ENCODE measurements around the gene ACAP3.

DNA sequence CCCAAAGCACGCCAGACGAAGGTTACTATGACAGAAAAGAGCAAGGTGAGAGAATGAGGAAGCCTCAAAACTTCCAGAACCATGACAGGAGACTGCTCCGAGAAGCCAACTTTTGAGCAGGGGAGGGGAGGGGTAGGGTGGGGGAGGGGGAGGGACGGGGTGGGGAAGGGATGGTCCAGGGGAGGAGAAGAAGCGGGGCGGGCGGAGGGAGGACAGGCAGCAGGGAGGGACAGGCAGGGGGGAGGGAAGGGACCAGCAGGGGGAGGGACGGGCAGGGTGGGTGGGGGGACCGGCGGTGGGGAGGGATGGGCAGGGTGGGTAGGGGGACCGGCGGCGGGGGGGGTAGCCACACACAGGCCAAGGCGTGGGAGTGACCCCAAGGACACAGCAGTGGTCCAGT, 14.7 kb upstream of the ACAP3 start:
- TF ChIP-seq, protein P1, sequence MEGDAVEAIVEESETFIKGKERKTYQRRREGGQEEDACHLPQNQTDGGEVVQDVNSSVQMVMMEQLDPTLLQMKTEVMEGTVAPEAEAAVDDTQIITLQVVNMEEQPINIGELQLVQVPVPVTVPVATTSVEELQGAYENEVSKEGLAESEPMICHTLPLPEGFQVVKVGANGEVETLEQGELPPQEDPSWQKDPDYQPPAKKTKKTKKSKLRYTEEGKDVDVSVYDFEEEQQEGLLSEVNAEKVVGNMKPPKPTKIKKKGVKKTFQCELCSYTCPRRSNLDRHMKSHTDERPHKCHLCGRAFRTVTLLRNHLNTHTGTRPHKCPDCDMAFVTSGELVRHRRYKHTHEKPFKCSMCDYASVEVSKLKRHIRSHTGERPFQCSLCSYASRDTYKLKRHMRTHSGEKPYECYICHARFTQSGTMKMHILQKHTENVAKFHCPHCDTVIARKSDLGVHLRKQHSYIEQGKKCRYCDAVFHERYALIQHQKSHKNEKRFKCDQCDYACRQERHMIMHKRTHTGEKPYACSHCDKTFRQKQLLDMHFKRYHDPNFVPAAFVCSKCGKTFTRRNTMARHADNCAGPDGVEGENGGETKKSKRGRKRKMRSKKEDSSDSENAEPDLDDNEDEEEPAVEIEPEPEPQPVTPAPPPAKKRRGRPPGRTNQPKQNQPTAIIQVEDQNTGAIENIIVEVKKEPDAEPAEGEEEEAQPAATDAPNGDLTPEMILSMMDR (conservative IDR thresholded peaks at IDR 0.05; ENCODE audit: low read depth in 2 of 2) = no peak
- TF ChIP-seq EZH2phosphoT487 (IDR thresholded peaks at IDR 0.05; ENCODE audit: unreplicated experiment) (no peak), EZH2 (IDR thresholded peaks at IDR 0.05; ENCODE audit: low read depth, unreplicated experiment) (no peak), POLR2AphosphoS5 (IDR thresholded peaks at IDR 0.05; ENCODE audit: low read depth) (no peak), CREB1 (CRISPR knock-in tag; IDR thresholded peaks at IDR 0.05; ENCODE audit: low read depth) (no peak), NANOG (IDR thresholded peaks at IDR 0.05; ENCODE audit: borderline replicate concordance) (no peak), JUNB (IDR thresholded peaks at IDR 0.05; ENCODE audit: unreplicated experiment) (no peak), STAT1 (IDR thresholded peaks at IDR 0.05; ENCODE audit: unreplicated experiment) (no peak)
- TF ChIP-seq, protein P2, sequence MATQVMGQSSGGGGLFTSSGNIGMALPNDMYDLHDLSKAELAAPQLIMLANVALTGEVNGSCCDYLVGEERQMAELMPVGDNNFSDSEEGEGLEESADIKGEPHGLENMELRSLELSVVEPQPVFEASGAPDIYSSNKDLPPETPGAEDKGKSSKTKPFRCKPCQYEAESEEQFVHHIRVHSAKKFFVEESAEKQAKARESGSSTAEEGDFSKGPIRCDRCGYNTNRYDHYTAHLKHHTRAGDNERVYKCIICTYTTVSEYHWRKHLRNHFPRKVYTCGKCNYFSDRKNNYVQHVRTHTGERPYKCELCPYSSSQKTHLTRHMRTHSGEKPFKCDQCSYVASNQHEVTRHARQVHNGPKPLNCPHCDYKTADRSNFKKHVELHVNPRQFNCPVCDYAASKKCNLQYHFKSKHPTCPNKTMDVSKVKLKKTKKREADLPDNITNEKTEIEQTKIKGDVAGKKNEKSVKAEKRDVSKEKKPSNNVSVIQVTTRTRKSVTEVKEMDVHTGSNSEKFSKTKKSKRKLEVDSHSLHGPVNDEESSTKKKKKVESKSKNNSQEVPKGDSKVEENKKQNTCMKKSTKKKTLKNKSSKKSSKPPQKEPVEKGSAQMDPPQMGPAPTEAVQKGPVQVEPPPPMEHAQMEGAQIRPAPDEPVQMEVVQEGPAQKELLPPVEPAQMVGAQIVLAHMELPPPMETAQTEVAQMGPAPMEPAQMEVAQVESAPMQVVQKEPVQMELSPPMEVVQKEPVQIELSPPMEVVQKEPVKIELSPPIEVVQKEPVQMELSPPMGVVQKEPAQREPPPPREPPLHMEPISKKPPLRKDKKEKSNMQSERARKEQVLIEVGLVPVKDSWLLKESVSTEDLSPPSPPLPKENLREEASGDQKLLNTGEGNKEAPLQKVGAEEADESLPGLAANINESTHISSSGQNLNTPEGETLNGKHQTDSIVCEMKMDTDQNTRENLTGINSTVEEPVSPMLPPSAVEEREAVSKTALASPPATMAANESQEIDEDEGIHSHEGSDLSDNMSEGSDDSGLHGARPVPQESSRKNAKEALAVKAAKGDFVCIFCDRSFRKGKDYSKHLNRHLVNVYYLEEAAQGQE (IDR thresholded peaks at IDR 0.05; ENCODE audit: unreplicated experiment) = no peak
- TF ChIP-seq, protein P3, sequence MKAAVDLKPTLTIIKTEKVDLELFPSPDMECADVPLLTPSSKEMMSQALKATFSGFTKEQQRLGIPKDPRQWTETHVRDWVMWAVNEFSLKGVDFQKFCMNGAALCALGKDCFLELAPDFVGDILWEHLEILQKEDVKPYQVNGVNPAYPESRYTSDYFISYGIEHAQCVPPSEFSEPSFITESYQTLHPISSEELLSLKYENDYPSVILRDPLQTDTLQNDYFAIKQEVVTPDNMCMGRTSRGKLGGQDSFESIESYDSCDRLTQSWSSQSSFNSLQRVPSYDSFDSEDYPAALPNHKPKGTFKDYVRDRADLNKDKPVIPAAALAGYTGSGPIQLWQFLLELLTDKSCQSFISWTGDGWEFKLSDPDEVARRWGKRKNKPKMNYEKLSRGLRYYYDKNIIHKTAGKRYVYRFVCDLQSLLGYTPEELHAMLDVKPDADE (IDR thresholded peaks at IDR 0.05) = no peak

Data from GM23338 (cell line).